HG03571 (cell line): ENCODE data around the gene GPR161.
A peak's percentile ranks its signal among the peaks of the same experiment; 100 is the strongest.

Source experiments
- ATAC-seq: cut with Tn5 transposase; IDR thresholded peaks from one replicate; pipeline ENCODE4 v1.9.1; 2021; ENCODE audit not compliant: unreplicated experiment

Gene GPR161

DNA sequence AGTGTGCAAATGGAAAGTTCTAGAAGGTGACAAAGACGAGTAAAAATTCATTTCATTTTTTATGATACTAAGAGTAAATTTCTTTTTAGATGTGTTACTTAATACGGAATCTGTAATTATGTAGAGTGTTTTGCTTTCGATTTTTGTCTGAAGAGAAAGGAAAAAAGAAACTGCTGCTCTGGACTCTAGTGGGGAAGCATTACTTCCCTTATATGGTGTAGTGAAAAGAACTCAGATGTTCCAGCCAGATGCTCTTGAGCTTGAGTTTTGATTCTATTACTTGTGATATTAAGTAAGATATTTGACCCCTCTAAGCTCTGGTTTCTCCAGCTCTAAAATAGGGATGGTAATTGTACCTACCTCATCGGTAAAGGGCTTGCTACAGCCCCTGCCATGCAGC lies 12.2 kb upstream of the GPR161 start:
- ATAC-seq, result no peak

DNA sequence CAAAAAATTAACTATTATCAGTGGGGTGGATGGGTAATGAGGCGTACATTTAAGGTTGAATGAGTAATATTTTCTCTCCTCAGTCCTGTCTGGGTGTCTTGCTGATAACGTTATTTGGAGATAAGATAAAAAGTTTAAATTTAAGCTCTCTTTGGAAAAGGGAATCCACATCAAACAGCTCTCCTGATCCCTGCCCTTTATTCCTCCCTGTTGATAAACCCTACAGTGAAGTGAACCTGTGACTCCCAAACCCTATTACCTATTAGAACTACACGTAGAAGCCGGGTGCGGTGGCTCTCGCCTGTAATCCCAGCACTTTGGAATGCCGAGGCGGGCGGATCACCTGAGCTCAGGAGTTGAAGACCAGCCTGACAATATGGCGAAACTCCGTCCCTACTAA lies 9.9 kb upstream of the GPR161 start:
- ATAC-seq, result no peak

DNA sequence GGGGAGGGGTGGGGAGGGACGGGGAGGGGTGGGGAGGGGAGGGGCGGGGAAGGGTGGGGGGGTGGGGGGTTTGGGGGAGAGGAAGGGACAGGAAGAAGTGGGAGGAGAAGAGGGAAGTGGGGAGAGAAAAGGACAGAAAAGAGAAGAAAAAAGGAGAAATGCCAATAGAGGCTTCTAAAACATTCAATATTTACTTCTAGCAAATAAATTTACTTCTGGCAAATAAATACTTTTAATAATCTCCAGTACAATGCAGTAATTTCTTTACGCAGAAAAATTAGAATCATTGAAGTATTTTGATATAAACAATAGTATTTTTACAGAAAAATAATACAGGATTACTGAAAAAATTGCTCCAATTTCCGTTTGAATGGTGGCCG lies 9.4 kb upstream of the GPR161 start:
- ATAC-seq, result no peak

DNA sequence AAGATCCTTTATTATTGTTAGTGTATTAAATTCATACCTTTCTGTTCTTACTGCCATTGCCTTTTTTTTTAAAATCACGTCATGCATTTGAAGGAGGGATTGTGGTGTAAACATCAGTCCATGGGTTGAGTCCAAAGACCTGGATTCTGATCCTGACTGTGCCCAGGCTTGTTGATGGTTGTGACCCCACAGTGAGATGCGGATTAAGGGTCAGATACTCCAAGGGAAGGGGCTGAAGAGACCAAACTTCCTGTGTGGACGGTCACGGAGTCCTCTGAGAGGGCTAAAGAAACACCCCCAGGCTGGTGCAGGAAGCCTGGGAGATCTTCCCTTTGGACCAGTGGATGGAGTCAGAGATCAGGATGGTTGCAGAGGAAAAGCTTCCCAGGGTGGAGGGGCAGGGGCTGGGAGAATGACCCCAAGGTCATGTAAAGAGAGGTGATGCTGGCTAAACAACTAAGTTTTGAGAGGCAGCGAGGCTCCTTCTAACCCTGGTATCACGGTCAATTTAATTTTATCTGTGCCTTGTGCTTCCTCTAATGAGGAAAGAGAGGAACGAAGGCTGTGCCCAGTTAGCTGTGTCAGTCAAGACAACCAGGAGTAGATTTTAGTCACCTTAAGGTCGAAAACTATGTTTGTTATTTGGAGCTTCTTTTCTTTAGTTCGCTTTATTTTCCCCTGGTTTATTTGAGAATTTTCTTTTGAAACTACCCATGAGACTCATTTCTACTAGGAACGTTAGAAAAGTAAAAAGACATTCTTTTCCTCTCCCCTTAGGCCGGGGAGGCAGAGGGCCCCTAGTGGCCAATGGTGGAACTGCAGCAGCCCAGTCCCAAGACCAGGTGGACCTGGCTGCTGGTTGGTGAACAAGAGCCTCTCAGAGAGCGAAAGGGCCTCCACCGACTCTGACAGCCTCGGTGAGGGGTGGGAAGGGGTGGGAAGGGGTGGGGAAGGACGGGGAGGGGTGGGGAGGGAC lies 8.7 kb upstream of the GPR161 start:
- ATAC-seq, result peak; percentile 77

DNA sequence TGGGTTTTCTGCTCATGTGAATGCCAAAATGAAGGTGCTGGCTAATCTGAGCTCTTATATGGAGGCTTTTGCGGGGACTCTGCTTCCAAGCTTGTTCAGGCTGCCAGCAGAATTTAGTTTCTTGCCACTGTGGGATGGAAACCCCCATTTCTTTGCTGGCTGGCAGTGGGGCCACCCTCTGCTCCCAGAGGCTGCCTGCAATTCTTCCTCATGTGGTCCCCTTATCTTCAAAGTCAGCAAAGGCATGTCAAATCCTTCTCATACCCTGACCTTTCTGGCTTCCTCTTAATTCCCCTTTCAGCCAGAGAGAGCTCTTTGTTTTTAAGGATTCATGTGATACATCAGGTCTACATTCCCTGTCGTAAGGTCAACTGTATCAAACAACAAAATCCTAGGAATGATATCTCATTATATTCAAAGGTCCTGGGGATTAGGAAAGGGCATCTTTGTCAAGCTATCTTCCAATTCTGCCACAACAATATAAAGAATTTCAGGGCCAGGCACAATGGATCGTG lies 5.2 kb upstream of the GPR161 start:
- no peak for ATAC-seq

DNA sequence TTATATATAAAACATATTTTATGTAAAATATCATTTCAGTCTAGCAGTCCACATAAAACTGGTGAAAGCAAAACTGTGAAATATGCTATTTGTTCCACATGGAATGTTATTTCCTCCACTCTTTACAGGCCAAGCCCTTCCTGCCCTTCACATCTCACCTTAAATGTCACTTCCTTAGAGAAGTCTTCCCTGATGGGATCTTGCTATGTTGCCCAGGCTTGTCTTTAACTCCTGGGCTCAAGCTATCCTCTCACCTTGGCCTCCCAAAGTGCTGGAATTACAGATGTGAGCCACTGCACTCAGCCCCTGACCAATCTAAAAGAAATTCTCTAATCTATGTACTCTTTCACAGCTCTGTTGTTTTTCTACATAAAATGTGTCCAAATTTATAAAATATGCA lies 2.3 kb upstream of the GPR161 start:
- no peak for ATAC-seq

DNA sequence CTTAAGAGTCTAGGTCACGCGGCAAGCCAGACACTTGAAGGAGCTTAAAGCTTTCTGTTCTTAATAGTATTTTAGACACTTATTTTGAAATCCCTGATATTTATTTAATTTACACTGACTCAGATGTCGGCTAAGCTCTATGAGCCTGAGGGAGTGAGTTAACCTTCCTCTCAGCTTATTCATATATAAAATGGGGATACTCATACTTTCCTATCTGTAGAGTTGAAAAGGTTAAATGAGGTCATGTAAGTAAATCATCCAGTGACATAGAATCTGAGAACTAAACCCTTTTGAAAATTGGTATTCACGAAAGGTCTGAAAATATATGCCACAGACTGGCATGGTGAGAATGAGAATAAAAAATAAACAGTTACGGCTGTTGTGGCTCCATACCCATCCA lies 1.4 kb upstream of the GPR161 start:
- ATAC-seq, result no peak

DNA sequence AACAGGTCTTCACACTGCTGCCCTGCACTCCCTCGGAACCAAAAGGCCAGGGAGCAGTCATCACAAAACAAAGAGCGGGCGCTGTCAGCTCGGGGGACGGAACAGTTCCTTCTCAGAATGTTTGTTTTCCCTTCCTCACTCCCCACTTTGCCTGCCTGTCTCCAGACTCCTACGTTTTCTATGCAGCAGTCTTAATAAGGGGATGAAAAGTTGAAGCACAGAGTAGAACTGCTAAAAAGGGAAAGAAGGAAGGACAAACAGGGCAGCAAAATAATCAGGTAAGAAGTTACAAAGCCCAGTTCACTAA lies 738 bp upstream of the GPR161 start:
- no peak for ATAC-seq

DNA sequence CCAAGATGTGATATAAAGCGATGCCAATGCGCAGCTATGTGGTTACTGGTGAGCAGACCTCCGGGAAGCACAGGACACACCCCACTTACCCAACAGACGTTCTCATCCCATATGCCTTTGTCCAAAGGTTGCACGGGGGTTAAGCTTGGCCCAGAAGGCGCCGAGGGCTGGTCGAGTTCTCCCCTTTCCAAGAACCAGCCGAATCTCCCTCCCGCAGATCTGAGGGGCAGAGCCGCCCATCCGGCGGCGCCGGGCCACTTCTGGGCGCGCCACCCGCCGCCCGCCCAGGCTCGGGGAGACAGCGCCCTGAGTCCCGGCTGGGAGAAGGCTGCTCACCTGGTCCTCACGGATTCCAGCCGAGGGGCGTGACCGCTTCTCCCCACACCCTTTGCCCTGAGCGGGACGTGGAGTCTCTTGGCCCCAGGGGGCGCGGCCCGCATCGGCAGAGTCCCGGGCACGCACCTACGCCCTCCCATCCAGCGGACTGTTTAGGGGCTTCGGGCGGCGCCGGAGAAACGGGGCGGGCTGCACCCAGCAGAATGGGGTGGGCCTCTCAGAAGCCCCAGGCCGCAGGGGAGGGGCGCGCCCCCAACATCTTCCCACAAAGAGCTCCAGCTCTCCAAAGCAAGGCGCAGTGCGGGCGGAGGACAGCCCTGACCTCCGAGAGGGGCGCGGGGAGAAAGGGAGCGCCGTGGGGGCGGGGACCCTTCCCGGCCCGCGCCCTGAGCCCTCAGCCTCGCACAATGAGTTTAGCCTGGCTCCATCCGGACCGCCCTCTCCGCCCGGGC lies 615 bp downstream of the GPR161 start:
- ATAC-seq, result no peak

DNA sequence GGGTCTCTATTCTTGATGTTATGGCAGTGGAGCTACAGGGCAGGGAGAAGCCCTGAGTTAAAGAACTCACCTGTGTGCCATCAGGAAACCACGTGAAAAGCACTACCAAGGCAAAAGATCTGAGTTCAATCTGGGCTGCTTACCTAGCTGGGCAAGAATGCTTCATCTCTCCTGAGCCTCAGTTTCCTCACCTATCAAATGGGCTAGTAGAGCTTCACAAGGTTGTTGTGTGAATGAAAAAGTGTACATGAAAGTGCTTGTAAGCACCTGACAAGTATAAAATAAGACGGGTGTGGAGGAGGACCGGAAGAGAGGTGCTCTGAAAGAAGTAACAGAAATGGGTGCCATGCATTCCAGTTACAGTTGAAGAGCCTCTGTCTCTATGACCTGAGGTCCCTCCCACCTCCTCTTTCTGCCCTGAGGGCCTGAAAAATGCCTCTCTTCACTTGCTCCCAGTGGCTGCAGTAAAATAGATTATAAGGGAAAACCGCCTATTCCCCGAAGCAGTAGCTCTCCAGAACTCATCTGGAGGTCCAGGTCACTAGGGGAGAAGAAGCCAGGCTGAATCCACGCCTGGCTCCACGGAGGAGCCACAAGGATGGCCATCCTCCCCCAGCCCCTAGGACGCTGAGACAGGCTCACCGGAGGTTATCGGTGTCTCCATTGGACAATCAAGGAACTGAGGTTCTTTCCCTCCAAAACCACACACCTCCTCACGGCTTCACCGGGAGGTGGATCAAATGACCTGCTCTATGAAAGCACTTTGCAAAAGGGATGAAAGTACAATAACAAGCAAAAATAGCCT lies 1.4 kb downstream of the GPR161 start:
- ATAC-seq, result no peak

DNA sequence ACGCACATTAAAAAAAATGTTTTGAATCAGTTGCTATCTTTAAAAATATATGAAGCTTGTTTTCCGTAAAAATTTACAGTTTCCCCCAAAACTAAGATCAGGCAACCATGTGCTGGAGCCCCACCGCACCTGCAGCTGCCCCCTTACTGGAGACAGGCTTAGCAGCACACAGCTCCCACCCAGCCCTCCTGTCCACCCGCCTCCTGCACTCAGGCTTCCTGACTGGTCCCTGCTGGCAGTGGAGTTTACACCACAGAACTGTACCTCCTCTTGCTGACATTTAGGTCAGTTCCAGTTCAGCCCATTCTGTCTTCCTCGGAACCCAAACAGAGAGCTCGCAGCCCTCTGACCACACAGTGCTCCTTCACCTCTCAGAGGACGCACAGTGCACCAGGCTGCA lies 2.1 kb downstream of the GPR161 start:
- no peak for ATAC-seq

DNA sequence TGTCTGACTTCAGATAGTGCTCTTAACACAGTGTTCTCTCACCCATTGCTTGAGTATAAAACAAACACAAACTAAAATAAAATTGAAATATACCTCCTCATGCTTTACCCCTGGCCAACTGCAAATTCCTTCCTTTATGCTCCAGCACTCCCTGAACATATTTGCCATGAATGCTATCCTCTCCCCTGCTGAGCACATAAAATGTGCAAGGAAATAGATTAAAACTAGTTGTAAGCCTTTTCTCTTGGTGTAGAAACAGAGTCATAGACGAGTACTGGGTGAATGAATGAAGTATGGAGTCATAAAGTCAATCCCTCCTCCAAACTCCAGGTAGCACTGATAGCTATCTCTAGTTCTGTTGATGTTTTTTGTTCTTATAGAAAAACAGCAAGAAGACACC lies 2.6 kb downstream of the GPR161 start:
- ATAC-seq, result no peak

DNA sequence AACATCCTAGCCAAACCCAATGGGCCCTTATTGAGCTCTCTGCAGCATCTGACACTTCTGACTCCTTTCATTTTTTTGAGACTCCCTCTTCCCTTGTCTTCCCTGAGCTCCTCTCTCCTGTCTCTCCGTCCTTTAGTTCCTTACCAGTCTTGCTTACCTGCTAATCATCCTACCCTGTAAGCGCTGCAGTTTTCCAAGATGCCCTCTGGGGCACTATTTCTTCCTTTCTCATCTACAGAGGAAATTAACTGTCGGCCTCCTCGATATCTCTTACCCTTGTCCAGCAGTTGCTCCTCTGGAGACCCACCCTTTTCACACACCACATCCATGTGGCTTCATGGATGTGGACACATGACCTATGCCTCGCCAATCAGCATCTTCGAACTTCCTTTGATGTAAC lies 6.8 kb downstream of the GPR161 start:
- no peak for ATAC-seq

DNA sequence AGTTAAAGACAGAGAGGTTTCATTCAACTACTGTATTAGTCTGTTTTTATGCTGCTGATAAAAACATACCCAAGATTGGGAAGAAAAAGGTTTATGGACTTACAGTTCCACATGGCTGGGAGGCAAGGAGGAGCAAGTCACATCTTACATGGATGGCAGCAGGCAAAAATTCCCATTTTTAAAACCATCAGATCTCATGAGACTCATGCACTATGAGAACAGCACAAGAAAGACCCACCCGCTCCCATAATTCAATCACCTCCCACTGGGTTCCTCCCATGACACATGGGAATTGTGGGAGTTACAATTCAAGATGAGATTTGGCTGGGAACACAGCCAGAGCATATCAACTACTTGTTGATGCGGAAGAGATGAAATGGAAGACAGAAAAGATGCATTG lies 9.2 kb downstream of the GPR161 start:
- ATAC-seq, result no peak

DNA sequence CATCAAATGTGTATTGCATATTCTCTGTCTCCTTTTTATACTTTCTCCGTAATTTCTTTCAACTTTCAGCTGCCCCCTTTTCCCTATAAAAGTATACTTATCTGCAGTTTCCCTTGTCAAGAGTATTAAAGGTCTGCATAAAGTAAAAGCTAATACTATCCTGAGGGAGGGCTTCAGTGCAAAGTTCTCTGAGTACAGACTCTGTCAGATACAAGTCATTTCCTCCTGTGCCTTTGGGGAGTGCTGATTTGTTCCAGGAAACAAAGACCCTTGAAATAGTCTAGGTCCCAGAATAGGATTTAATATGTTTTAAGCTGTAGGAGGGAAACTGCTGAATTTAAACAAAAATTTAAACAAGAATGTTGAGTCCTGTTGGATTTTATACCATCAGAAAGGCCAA lies 11.7 kb downstream of the GPR161 start:
- no peak for ATAC-seq

DNA sequence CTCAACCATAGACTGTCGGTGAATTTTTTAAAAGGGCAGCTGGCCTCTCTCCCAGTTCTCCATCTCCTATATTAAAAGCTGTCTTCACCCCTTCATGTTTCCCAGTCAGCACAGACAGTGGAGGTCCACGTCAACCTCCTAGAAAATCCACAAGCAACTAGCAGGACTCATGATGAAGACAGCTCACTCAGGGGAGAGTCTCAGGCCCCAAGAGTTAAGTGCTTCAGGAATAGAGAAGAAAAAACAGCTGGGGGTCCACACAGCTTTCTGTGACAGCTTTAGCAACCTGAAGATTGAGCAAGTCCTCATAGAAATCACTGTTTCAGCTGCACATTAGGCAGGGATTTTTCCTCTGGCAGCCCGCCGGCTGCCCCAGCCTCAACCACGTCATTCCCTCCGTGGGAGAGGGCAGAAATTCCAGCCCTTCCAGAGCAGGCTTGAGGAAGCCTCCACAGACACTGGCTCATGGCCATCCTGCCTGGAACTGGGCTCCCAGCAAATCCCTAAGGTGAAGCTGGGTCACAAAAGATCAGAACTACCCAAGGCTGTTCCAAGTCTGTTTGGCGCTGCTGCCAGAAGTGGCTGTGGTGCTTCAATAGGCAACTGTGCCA lies 15.2 kb downstream of the GPR161 start:
- no peak for ATAC-seq

DNA sequence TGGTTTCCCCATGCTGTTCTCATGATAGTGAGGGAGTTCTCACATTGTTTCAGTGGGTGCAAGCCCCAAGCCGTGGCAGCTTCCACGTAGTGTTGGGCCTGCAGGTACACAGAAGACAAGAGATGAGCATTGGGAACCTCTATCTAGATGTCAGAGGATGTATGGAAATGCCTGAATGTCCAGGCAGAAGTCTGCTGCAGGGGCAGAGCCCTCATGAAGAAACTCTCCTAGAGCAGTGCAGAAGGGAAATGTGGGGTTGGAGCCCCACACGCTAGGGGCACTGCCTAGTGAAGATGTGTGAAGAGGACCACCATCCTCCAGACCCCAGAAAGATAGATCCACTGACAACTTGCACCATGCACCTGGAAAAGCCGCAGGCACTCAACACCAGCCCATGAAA lies 17.0 kb downstream of the GPR161 start:
- ATAC-seq, result no peak

DNA sequence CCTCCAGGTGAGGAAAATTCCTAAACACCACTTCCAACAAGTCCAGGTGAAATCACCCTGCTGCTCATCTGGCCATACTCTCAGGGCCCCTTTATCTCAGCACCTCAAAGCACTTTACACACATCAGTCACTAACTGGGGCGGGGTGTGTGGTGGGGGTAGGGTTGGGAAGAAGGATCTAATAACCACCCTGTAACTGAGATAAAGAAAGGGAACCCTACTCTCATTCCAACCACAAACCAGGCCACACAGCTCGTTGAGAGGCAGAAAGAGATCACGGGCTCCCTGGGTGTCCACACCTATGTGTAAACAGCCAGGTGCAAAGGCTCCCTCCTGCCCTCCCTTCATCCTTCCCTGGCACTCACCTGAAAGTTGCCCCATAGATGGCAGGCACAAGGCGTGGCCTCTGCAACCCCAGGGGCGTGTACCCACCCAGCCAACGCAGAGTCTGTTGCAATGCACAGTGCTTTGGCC lies 20.4 kb downstream of the GPR161 start:
- no peak for ATAC-seq

DNA sequence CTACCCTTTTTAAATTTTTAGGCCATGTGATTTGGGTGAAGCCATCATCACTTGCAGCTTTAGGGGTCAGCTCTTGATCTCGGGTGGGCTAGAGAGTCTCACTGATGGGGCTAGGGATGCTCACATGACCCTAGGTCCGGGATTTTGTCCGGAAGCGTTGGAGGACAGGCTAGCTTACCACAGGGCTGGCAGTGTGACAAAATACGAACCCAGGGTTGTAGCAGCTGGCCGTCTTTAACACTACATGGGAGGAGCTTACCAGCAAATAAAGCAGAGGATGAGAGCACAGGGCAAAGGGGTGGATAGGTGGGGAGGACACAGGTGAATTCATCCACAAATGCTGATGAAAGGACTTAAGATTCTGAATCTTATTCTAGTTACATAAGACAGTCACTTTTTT lies 21.9 kb downstream of the GPR161 start:
- no peak for ATAC-seq

DNA sequence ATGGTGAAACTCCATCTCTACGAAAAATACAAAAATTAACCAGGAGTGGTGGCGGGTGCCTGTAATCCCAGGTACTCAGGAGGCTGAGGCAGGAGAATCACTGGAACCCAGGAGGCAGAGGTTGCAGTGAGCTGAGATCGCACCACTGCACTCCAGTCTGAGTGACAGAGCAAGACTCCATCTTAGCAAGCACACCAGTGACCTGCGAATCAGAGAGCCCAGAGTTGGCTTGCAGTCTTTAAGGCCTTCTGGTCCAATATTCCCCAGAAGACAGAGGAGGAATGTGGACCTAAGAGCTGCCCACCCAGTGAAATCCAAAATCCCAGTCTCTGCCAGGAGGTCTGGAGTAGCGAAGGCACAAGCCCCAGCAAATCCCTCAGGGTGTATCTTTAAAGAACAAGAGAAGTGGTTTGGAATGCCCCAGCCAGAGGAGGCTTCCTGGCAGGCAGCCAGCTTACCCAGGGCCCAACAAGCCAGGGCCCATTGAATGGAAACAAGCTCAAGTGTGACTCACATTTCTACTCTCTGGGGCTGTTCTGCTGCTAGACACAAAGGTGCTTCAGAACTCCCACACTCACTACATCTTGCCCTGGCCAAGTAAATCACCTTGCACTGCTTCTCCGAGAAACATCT lies 23.9 kb downstream of the GPR161 start:
- no peak for ATAC-seq
